ENCODE measurements around the gene MTTP. TPM values are rescaled to one million over a fixed set of nuclear protein-coding genes. Genes with fewer than 3 reads are reported as not detected.

The MTTP gene
- total and polyA plus RNA-seq, 4 donors = 58.4 to 193 (median 83.9) TPM

GRCh38 chr4:99615170-99615820 is 40.7 kb downstream of the MTTP start:
- no peak overlapping the region for H3K4me3 ChIP-seq (ENCODE audit: low read depth in 1 of 3, low read length in 3 of 3)
- 86% methylated on average over 1 of the region's 1 CpG for WGBS
- no peaks in the 10 kb centered on the region for H3K9me3 ChIP-seq (ENCODE audit: control insufficient read depth in 4 of 4, low read length in 3 of 4)
- no peak overlapping the region for H3K27ac ChIP-seq (ENCODE audit: low read depth in 1 of 2, low read length in 2 of 2)
- peaks cover 4 to 78% (median 56%) of the 10 kb centered on the region in 4 donors for H3K36me3 ChIP-seq (ENCODE audit: control insufficient read depth in 4 of 4, insufficient read depth in 3 of 4, low read depth in 1 of 4, low read length in 3 of 4)
- TF ChIP-seq FOXA2 (IDR thresholded peaks at IDR 0.05) = no peak
- TF ChIP-seq CTCF (IDR thresholded peaks at IDR 0.05; ENCODE audit: low read depth, low read length, missing input control) = no peak
- no peak for TF ChIP-seq HNF4A (conservative IDR thresholded peaks at IDR 0.05)
- no peak for TF ChIP-seq TAF1 (conservative IDR thresholded peaks at IDR 0.05)
- no peak for TF ChIP-seq EGR1 (IDR thresholded peaks at IDR 0.05; ENCODE audit: low read depth in 2 of 2)
- TF ChIP-seq FOXA1 (IDR thresholded peaks at IDR 0.05) = no peak
- TF ChIP-seq HNF4G (IDR thresholded peaks at IDR 0.05) = no peak
- TF ChIP-seq GABPA (IDR thresholded peaks at IDR 0.05 in 1 of 2, conservative IDR thresholded peaks at IDR 0.05 in 1 of 2) = no peak
- H3K9ac ChIP-seq (ENCODE audit: low read depth in 1 of 2, low read length in 2 of 2) = no peak overlapping the region
- H3K4me1 ChIP-seq (ENCODE audit: control insufficient read depth in 4 of 4, insufficient read depth in 4 of 4, low read length in 3 of 4) = no peaks in the 10 kb centered on the region
- no peaks in the 10 kb centered on the region for H3K27me3 ChIP-seq (ENCODE audit: control insufficient read depth in 4 of 4, insufficient read depth in 4 of 4, low read length in 3 of 4)
- no peak for DNase-seq (ENCODE audit: low spot score)

GRCh38 chr4:99617374-99617773 is 42.8 kb downstream of the MTTP start:
- Histone ChIP-seq H3K9me3 (ENCODE audit: control insufficient read depth in 4 of 4, low read length in 3 of 4) (no peaks in the 10 kb centered on the region), H3K4me3 (ENCODE audit: low read depth in 1 of 3, low read length in 3 of 3) (no peak overlapping the region), H3K9ac (ENCODE audit: low read depth in 1 of 2, low read length in 2 of 2) (no peak overlapping the region), H3K4me1 (ENCODE audit: control insufficient read depth in 4 of 4, insufficient read depth in 4 of 4, low read length in 3 of 4) (no peaks in the 10 kb centered on the region), H3K27me3 (ENCODE audit: control insufficient read depth in 4 of 4, insufficient read depth in 4 of 4, low read length in 3 of 4) (no peaks in the 10 kb centered on the region), H3K36me3 (ENCODE audit: control insufficient read depth in 4 of 4, insufficient read depth in 3 of 4, low read depth in 1 of 4, low read length in 3 of 4) (peaks cover 8 to 83% (median 58%) of the 10 kb centered on the region in 4 donors), H3K27ac (ENCODE audit: low read depth in 1 of 2, low read length in 2 of 2) (no peak overlapping the region)
- WGBS = 86% methylated on average over 1 of the region's 1 CpG
- DNase-seq (ENCODE audit: low spot score) = no peak
- TF ChIP-seq FOXA1 (IDR thresholded peaks at IDR 0.05) (no peak), HNF4A (conservative IDR thresholded peaks at IDR 0.05) (no peak), REST (IDR thresholded peaks at IDR 0.05) (no peak), EGR1 (IDR thresholded peaks at IDR 0.05; ENCODE audit: low read depth in 2 of 2) (no peak), YY1 (IDR thresholded peaks at IDR 0.05) (no peak), FOXA2 (IDR thresholded peaks at IDR 0.05) (no peak), CTCF (IDR thresholded peaks at IDR 0.05; ENCODE audit: low read depth, low read length, missing input control) (no peak), NR2F2 (IDR thresholded peaks at IDR 0.05) (no peak), TAF1 (conservative IDR thresholded peaks at IDR 0.05) (no peak), HNF4G (IDR thresholded peaks at IDR 0.05) (no peak), RXRA (IDR thresholded peaks at IDR 0.05) (no peak), RAD21 (IDR thresholded peaks at IDR 0.05) (no peak), SP1 (IDR thresholded peaks at IDR 0.05) (no peak), JUND (IDR thresholded peaks at IDR 0.05) (no peak)

Measured in liver (tissue), 9 donors.